CD4-positive, alpha-beta T cell treated with Interleukin-2 at 100 ng/mL for 4 hours (primary cell): ENCODE data around the gene FAM76A.
"Not testable (repeated sequence)": the region's sequence is repeated elsewhere in the genome, so short reads cannot be mapped to it uniquely, and the experiment has no call there.

Source experiments
- DNase-seq: peaks from one replicate; pipeline ENCODE4 v3.0.0-alpha.2; 2020; ENCODE audit warnings: low spot score

FAM76A gene

DNA sequence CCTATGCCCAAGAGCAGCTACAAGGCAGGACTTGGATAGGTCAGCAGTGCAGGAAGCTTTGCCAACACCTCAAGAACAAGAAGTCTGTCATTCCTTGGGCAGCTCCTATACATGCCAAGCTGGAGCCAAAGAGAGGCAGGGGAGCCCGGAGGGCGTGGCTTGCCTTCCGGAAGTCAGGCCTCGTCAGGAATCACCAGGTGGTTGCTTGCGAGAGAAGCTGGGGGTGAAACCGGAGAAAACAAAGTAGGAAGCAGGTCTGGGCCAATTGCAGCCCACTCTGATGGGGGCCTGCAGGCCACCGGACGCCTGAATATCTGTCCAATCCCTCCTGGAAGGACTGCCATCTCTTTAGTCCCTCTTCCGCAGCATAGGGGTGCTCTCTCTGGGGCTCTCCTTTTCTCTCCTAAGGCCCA, 794 bp upstream of the FAM76A start:
- DNase-seq: peak; percentile 7

DNA sequence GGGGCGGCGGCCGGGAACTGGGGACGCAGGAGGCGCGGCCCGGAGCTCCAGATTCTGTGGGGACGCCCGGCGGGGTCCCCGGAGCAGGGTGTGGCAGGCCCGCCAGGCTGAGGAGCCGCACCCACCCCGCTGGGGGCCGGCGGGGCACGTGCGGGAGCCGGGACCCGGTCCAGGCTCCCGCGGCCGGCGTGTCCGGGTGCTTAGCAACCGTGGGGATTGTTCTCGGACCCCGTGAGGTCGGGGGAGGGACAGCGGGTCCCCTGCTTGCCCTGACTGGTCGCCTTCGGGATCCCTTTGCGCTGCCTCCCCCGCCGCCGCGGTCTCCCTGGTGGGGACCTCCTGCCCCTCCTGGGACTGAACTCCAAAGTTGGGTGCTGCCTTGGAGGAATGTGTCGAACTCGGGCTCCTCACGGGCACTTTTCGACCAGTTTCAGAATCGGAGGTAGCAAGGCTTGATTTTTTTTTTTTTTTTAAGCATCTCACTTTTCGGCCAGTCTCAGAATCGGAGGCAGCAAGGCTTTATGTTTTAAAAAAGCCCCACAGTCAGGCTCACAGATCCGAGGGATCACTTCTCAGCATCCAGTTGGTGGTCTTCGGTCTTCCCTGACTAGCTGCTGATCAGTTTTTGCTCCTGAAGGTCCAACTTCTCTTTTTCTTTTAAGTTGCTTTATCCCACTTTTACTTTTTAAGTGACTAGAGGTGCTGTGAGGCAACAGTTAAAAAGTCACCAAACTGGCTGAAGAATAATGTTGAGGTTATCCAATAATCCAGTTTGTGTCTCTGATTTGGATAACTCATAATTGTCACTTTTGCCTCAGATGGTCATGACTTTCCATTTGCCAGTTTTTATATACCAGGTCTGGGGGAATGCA, 648 bp downstream of the FAM76A start:
- peak; percentile 26 for DNase-seq

GRCh38 chr1:27727126-27727525, 1.4 kb downstream of the FAM76A start:
- no peak for DNase-seq

DNA sequence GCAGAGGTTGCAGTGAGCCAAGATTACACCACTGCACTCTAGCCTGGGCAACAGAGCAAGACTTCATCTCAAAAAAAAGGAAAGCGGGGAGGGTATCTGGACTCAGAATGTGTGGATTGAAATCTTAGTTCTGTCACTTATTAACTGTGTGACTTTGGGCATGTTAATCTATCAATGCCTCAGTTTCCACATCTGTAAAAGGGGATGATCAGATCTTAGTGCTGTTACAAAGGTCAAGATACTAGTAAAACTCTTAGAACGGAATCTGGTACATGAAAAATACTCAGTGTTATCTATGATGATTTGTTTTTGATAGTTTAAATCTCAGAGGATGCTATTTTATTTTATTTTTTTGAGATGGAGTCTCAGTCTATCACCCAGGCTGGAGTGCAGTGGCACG, 10.5 kb downstream of the FAM76A start:
- no peak for DNase-seq

GRCh38 chr1:27741121-27741520, 15.4 kb downstream of the FAM76A start:
- no peak for DNase-seq

DNA sequence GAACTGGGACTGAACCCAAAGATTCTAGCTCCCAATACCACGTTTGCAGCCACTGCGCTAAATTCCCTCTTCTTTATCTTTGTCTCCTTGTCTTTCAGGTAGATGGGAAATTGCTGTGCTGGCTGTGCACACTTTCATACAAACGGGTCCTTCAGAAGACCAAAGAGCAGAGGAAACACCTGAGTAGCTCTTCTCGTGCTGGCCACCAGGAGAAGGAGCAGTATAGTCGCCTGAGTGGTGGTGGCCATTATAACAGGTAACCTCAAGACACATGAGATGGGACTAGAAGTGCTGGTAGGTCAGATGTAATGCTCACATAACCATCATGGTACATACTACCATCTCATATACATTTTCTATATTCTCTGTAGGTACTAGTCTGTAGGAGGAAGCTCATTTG, 18.8 kb downstream of the FAM76A start:
- no peak for DNase-seq

GRCh38 chr1:27745466-27745865, 19.7 kb downstream of the FAM76A start:
- no peak for DNase-seq

DNA sequence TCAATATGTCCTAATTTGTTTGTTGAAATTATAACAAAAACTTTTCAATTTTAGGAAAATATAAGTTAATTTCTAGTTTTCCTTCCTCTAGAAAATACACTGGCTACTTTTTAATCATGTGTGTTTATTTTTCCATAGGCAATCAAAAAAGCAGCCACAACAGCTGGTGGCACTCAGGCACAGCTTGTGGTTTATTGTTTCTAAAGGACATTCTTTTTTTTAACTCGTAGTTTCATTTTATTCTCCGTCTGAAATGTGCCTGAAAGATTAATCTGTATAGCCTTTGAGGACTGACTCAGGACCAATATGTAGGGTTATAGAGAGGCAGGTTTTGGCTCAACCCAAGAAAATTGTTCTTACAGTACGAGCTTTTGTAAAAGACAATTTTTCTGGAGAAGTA, 26.6 kb downstream of the FAM76A start:
- DNase-seq: no peak

GRCh38 chr1:27755286-27755685, 29.5 kb downstream of the FAM76A start:
- no peak for DNase-seq

DNA sequence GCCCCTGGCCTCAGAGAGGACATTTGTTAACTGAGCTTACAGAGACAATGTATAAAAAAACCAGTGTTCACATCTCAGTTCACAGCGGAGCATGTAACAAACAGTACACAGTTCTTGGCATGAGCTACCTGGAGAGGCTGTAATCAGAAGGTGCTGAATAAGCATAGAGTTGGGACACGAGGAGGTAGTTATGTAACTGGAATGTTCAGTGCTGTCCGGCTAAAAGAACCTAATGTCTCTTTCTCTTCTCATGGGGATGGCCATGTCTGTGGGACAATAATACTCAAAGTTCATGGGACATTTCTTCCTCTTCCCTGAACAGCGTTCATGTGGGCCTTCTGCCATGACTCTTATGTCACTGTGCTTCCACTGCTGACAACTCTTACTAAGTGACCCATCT, 30.1 kb downstream of the FAM76A start:
- DNase-seq: no peak

DNA sequence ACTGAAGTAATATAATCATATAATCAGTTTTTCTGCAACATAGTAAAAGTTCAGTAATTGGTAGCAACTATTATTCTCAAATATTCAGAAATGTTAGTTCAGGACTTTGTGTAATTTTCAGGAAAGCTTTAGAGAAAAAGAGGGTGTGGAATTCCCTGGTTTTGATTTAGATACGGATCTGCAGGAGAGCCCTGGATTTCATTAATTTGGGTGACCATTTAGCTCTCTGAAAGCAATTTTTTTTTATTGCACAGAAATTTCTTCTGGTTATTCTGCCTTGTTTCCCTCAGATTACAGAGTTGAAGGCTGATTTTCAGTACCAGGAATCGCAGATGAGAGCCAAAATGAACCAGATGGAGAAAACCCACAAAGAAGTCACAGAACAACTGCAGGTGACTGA, 33.5 kb downstream of the FAM76A start:
- DNase-seq: no peak

DNA sequence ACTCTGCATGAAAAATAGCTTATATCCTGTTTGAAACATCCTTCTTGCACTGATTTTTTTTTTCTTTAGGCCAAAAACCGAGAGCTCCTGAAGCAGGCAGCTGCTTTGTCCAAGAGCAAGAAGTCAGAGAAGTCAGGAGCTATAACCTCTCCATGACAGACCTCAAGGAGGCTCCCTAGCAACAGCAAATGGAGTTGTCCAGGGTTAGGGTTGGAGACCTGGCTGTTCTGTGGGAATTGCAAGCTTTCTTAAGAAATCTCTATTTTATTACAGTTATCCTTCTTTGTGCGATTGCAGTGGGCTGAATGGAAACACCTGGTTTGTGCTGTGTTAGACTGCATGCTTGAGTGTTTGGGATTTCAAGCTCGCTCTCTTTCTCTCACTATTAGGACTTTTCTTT, 34.7 kb downstream of the FAM76A start:
- DNase-seq: no peak

DNA sequence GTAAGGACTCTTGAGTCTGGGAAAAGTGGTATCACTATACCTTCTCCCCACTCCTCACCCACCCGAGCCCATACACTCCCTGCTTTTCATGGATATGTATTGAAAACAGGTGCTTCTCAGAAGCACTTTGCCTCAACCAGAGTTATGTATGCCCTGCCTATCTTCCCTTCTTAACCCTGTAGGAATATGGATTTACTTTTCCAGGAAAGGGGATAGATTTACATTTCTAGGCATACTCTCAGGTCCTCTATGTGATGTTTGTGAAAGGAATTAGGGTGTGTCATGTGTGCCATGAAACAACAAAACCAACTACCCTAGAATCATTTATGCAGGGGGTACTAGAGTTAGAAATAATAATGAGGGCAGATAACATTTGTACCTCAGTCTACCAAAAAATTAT, 36.3 kb downstream of the FAM76A start:
- no peak for DNase-seq

GRCh38 chr1:27763358-27763757, 37.6 kb downstream of the FAM76A start:
- DNase-seq: no peak

- no peak for DNase-seq
Measured at GRCh38 chr1:27770293-27770830, 44.6 kb downstream of the FAM76A start.

DNA sequence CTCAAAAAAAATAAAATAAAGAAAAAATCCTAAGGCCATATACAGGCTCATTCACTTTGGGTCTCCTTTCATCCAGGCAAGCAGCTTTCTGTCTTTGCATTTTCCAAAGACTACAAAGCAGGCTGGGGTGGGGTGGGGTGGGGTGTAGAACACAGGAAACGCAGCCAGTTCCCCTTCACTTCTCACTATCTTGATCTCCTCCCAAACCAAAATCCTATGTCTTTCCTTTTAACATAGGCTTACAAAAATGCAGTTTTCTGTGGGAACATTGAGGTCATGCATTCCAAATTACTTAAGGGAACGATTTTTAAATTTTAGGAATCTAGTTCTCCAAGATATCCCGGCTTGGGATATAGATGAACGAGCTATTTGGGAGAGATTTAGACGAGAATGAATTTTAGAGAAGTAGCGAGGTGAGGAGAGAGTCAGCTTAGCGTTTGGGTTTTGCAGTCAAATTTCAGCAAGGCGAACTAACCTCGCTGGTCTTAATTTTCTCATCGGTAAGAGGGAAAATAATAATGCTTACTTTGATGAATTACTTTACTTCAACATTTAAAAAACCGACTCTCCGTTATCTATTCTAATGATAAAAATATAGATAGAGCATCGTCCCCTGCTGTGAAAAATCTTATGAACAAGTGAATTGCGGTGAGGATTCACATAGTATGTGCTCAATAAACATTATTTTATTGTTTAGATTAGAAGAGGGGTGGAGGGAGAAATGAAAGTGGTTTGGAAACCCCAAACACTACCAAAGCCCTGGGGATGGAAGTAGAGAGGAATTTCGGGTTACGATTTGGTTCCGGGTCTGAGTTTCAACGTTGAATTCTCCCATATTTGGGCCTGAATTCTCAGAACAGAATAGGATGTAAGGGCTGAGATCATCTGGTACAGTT, 46.5 kb downstream of the FAM76A start:
- DNase-seq: no peak

DNA sequence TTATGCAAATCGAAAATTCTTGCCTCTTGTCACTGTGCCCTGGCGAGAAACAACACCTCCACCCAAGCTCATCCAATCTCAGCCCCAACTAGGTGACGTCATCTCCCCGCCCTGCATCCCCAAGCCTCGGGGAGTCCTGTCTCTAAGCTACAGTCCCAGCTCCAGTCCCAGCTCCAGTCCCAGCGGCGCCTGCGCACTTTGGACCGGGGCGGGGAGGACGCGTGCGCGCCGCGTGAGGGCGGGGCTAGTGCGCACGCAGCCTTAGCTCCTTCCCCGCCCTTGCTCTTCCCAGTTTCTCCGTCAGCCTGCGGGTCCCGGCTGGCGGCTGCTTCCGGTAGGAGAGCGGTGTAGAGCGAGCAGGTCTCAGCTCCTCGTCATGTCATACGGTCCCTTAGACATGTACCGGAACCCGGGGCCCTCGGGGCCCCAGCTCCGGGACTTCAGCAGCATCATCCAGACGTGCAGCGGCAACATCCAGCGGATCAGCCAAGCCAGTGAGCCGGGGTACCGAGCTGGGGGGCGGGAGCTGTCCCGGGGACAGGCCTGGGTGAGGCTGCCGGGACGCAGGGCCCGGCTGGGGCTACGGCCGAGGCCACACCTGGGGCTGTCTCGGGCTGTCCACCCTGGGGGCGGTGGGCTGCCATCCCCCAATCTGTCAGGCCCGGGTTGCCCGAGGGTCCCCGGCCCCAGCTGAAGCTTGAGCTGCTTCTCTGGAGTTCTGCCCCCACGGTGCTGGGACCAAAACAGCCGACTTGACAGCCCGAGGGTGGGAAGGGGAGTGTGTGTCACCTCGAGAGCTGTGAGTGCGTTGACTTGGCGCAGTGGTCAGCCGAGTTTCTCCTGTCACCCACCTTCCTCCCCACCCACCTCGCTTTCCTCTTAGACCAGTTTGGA, 47.4 kb downstream of the FAM76A start, which contains the start of gene STX12:
Gene STX12, plus strand, starts transcription at position 288 of the 894 bp plus-strand sequence. Its CDS starts 89 bp downstream, at position 377.
- DNase-seq: peak; percentile 100

- DNase-seq: peak; percentile 52
Measured at GRCh38 chr1:27773826-27774445, 48.2 kb downstream of the FAM76A start.

DNA sequence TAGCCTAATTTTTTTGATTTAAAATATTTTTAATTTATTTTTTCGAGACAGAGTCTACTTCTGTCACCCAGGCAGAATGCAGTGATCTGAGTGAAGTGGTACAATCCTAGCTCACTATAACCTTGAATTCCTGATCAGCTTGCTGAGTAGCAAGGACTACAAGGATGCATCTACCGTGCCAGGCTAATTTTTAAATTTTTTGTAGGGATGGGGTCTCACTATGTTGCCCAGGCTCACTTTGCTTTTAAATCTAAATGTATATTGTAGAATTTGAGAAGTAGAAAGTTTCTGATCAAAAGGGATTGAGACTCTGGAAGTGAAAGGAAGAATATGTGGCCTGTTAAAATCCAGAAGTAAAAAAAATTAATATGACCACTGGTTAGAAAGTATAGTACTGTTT, 48.9 kb downstream of the FAM76A start:
- DNase-seq: no peak

DNA sequence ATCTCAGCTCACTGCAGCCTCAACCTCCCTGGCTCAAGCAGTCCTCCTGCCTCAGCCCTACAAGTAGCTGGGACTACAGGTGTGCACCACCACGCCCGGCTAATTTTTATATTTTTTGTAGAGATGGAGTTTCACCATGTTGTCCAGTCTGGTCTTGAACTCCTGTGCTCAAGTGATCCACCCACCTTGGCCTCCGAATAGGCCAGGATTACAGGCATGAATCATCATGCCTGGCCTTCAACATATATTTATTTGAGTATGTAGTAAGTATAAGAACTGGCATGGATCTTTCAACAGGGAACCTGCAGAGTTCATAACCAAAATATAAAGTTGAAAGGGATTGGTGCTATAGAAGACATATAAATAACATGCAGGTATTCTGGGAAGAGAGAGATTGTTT, 49.6 kb downstream of the FAM76A start:
- not testable (repeated sequence) for DNase-seq

GRCh38 chr1:27776276-27776675, 50.5 kb downstream of the FAM76A start:
- DNase-seq: not testable (repeated sequence)
